HFFc6 (cell line): ENCODE measurements around the gene FHDC1. TPM values are rescaled to one million over a fixed set of nuclear protein-coding genes. Genes with fewer than 3 reads are reported as not detected.

Source experiments
- DNase-seq: peaks from one replicate; pipeline ENCODE4 v3.0.0-alpha.2; 2018
- H3K27ac Mint-ChIP-seq: 2 replicates; pipeline ENCODE4 v1.8.0; 2020; ENCODE audit warnings: mild to moderate bottlenecking, mixed read lengths
- H3K27me3 Mint-ChIP-seq: 2 replicates; pipeline ENCODE4 v1.8.0; 2021; ENCODE audit warnings: mild to moderate bottlenecking, moderate library complexity, mixed read lengths; ENCODE audit not compliant: insufficient read depth
- H3K36me3 Mint-ChIP-seq: 2 replicates; pipeline ENCODE4 v1.8.0; 2021; ENCODE audit warnings: low read depth, mixed read lengths
- H3K4me1 Mint-ChIP-seq: 2 replicates; pipeline ENCODE4 v1.8.0; 2020; ENCODE audit warnings: low read depth, mixed read lengths
- H3K4me3 Mint-ChIP-seq: 2 replicates; pipeline ENCODE4 v1.8.0; 2020; ENCODE audit warnings: mild to moderate bottlenecking, moderate library complexity, mixed read lengths
- H3K9me3 Mint-ChIP-seq: 2 replicates; pipeline ENCODE4 v1.8.0; 2020; ENCODE audit warnings: mild to moderate bottlenecking, mixed read lengths
- CTCF ChIP-seq: fragments of 200-600 bp; sonication (generic); IDR thresholded peaks from 2 replicates; pipeline ENCODE4 v1.5.0; 2021; ENCODE audit warnings: antibody characterized with exemption, mild to moderate bottlenecking
- total RNA-seq, 6 experiments: library from RNA; stranded (reverse); fragmentation: NEBNext Ultra II Directional; extraction: Animal tissue kit (Norgen Biotek cat#: 25700); gene quantifications; 2 replicates in 1 of 6; 3 replicates in 5 of 6; pipeline ENCODE4 v1.2.3, GENCODE V29; 2021

FHDC1 gene
- total RNA-seq, 6 experiments from 2014 or later: 0.19 to 0.66 (median 0.28) TPM

- H3K9me3 Mint-ChIP-seq: no peaks in the 10 kb centered on the region
- no peak for DNase-seq
- peaks cover 9% of the 10 kb centered on the region; the same call in 1 of the 2 replicates for H3K4me1 Mint-ChIP-seq
- no peak overlapping the region for H3K4me3 Mint-ChIP-seq
- H3K36me3 Mint-ChIP-seq: no peaks in the 10 kb centered on the region
- TF ChIP-seq CTCF: no peak
- H3K27me3 Mint-ChIP-seq: peaks cover 15% of the 10 kb centered on the region
- no peak overlapping the region for H3K27ac Mint-ChIP-seq
Measured at GRCh38 chr4:152997288-152997687, 61.2 kb downstream of the FHDC1 start.

GRCh38 chr4:152997771-152998487, 61.8 kb downstream of the FHDC1 start:
- H3K9me3 Mint-ChIP-seq: no peaks in the 10 kb centered on the region
- DNase-seq: no peak
- H3K27ac Mint-ChIP-seq: no peak overlapping the region
- no peak overlapping the region for H3K4me3 Mint-ChIP-seq
- H3K27me3 Mint-ChIP-seq: peaks cover 15% of the 10 kb centered on the region
- peaks cover 9% of the 10 kb centered on the region; the same call in 1 of the 2 replicates for H3K4me1 Mint-ChIP-seq
- TF ChIP-seq CTCF: no peak
- no peaks in the 10 kb centered on the region for H3K36me3 Mint-ChIP-seq

GRCh38 chr4:152998861-152999260, 62.7 kb downstream of the FHDC1 start:
- no peak for DNase-seq
- no peak overlapping the region for H3K4me3 Mint-ChIP-seq
- H3K36me3 Mint-ChIP-seq: no peaks in the 10 kb centered on the region
- H3K4me1 Mint-ChIP-seq: peaks cover 9% of the 10 kb centered on the region; the same call in 1 of the 2 replicates
- H3K27ac Mint-ChIP-seq: no peak overlapping the region
- H3K9me3 Mint-ChIP-seq: no peaks in the 10 kb centered on the region
- peaks cover 23% of the 10 kb centered on the region for H3K27me3 Mint-ChIP-seq
- no peak for TF ChIP-seq CTCF

GRCh38 chr4:152999346-153000075, 63.4 kb downstream of the FHDC1 start:
- peaks cover 30% of the 10 kb centered on the region for H3K27me3 Mint-ChIP-seq

GRCh38 chr4:153000076-153000420, 63.9 kb downstream of the FHDC1 start:
- H3K9me3 Mint-ChIP-seq: no peaks in the 10 kb centered on the region
- no peak overlapping the region for H3K27ac Mint-ChIP-seq
- peaks cover 31% of the 10 kb centered on the region for H3K27me3 Mint-ChIP-seq
- H3K4me3 Mint-ChIP-seq: no peak overlapping the region
- no peak for TF ChIP-seq CTCF
- no peaks in the 10 kb centered on the region for H3K36me3 Mint-ChIP-seq
- no peak for DNase-seq
- H3K4me1 Mint-ChIP-seq: peaks cover 9% of the 10 kb centered on the region; the same call in 1 of the 2 replicates

More at GRCh38 chr4:152999346-153000075, 63.4 kb downstream of the FHDC1 start:
- no peaks in the 10 kb centered on the region for H3K36me3 Mint-ChIP-seq
- H3K9me3 Mint-ChIP-seq: no peaks in the 10 kb centered on the region
- no peak overlapping the region for H3K4me3 Mint-ChIP-seq
- no peak overlapping the region for H3K27ac Mint-ChIP-seq
- no peak for TF ChIP-seq CTCF
- DNase-seq: no peak
- H3K4me1 Mint-ChIP-seq: peaks cover 9% of the 10 kb centered on the region; the same call in 1 of the 2 replicates
